HepG2 (cell line): ENCODE data around the gene SORD. TPM values are rescaled to one million over a fixed set of nuclear protein-coding genes. Genes with fewer than 3 reads are reported as not detected.

Experiments
- CERS6 ChIP-seq: sonication (generic); formaldehyde crosslinking; IDR thresholded peaks from 2 replicates; pipeline ENCODE4 v1.5.0; 2020; ENCODE audit warnings: missing genetic modification reagents
- ELK4 ChIP-seq: sonication (generic); formaldehyde crosslinking; IDR thresholded peaks from 2 replicates; pipeline ENCODE4 v1.9.0; 2021; ENCODE audit warnings: missing genetic modification reagents, borderline replicate concordance
- ETV6 ChIP-seq: sonication (generic); formaldehyde crosslinking; conservative IDR thresholded peaks from 2 replicates; pipeline ENCODE4 v1.4.0; 2020; ENCODE audit warnings: missing genetic modification reagents
- FOXC1 ChIP-seq: sonication (generic); formaldehyde crosslinking; IDR thresholded peaks from 2 replicates; pipeline ENCODE4 v1.8.0; 2022; ENCODE audit warnings: mild to moderate bottlenecking, missing genetic modification reagents, borderline replicate concordance
- FOXM1 ChIP-seq: sonication (generic); formaldehyde crosslinking; IDR thresholded peaks from 2 replicates; pipeline ENCODE4 v1.5.0; 2020; ENCODE audit warnings: missing genetic modification reagents
- IKZF4 ChIP-seq: sonication (generic); formaldehyde crosslinking; IDR thresholded peaks from 2 replicates; pipeline ENCODE4 v1.5.1; 2020; ENCODE audit warnings: borderline replicate concordance, mild to moderate bottlenecking, low read depth, missing genetic modification reagents; ENCODE audit errors: not compliant biosample characterization
- KMT2A ChIP-seq: sonication (generic); formaldehyde crosslinking; IDR thresholded peaks from 2 replicates; pipeline ENCODE4 v1.4.0; 2020; ENCODE audit warnings: missing genetic modification reagents
- YY1 ChIP-seq: IDR thresholded peaks from 2 replicates; pipeline ENCODE4 v1.6.1; 2011; ENCODE audit warnings: low read length, low read depth, moderate library complexity, mild to moderate bottlenecking; ENCODE audit not compliant: insufficient read depth, insufficient replicate concordance
- ZBTB1 ChIP-seq: sonication (generic); formaldehyde crosslinking; IDR thresholded peaks from 2 replicates; pipeline ENCODE4 v1.4.0; 2020; ENCODE audit warnings: missing genetic modification reagents, borderline replicate concordance
- ZBTB40 ChIP-seq, 2 experiments: fragments of 450-650 bp in 1 of 2; sonication (generic) in 1 of 2; formaldehyde crosslinking in 1 of 2; IDR thresholded peaks; 2 replicates each; pipeline versions ENCODE4 v1.6.1 to v1.8.0; 2016 to 2022; ENCODE audit warnings: antibody characterized with exemption in 1 of 2, mild to moderate bottlenecking in 1 of 2, missing genetic modification reagents in 1 of 2
- ZFP90 ChIP-seq: sonication (generic); formaldehyde crosslinking; IDR thresholded peaks from 2 replicates; pipeline ENCODE4 v1.8.0; 2022; ENCODE audit warnings: missing genetic modification reagents, mild to moderate bottlenecking, inconsistent platforms, borderline replicate concordance
- ZMYM3 ChIP-seq: sonication (generic); formaldehyde crosslinking; IDR thresholded peaks from 2 replicates; pipeline ENCODE4 v1.5.1; 2020; ENCODE audit warnings: mild to moderate bottlenecking, missing genetic modification reagents
- polyA plus RNA-seq, 8 experiments: library from polyadenylated mRNA; depleted of rRNA in 3 of 8; stranded (reverse) in 7 of 8; unstranded in 1 of 8; fragments of >200 nt; fragmentation: Illumina TruSeq in 4 of 8; extraction: Trizol in 4 of 8; gene quantifications; 2 replicates each; pipeline versions ENCODE4 v1.2.1 to v1.2.3, GENCODE V29; 2011 to 2016; ENCODE audit warnings: low read depth in 4 of 8, missing spikeins in 1 of 8, mixed read lengths in 1 of 8; ENCODE audit not compliant: insufficient read depth in 1 of 8
- total RNA-seq, 5 experiments: library from RNA; depleted of rRNA; stranded (reverse); fragments of >200 nt; fragmentation: Illumina TruSeq; extraction: Trizol; gene quantifications; 2 replicates each; pipeline ENCODE4 v1.2.3, GENCODE V29; 2016; ENCODE audit warnings: low read depth in 1 of 5
- TF ChIP-seq, protein P1 (sequence below): sonication (generic); formaldehyde crosslinking; IDR thresholded peaks from 2 replicates; pipeline ENCODE4 v1.4.0; 2020; ENCODE audit warnings: missing genetic modification reagents, borderline replicate concordance

The SORD gene
- total and polyA plus RNA-seq, 2 of the 13 experiments (the other 11 are each of a cell fraction or from before 2014, with no cell fraction given): 59.1 to 95.3 TPM

GRCh38 chr15:45022871-45023658, at the start of gene SORD (continued):
- TF ChIP-seq ZBTB40 (IDR thresholded peaks at IDR 0.05): no peak
- peak; percentile 88; the same call in 1 of the 2 replicates for TF ChIP-seq ZBTB40 (CRISPR knock-in tag; IDR thresholded peaks at IDR 0.05)
- TF ChIP-seq KMT2A (CRISPR knock-in tag): peak; percentile 18; the same call in 1 of the 2 replicates
- TF ChIP-seq CERS6 (CRISPR knock-in tag): no peak
- TF ChIP-seq ZFP90 (CRISPR knock-in tag): peak; percentile 73; the same call in 1 of the 2 replicates
- TF ChIP-seq YY1: peak; percentile 65
- TF ChIP-seq ZBTB1 (CRISPR knock-in tag): no peak
- TF ChIP-seq ZMYM3: no peak
- TF ChIP-seq ELK4: no peak
- TF ChIP-seq, protein P1, sequence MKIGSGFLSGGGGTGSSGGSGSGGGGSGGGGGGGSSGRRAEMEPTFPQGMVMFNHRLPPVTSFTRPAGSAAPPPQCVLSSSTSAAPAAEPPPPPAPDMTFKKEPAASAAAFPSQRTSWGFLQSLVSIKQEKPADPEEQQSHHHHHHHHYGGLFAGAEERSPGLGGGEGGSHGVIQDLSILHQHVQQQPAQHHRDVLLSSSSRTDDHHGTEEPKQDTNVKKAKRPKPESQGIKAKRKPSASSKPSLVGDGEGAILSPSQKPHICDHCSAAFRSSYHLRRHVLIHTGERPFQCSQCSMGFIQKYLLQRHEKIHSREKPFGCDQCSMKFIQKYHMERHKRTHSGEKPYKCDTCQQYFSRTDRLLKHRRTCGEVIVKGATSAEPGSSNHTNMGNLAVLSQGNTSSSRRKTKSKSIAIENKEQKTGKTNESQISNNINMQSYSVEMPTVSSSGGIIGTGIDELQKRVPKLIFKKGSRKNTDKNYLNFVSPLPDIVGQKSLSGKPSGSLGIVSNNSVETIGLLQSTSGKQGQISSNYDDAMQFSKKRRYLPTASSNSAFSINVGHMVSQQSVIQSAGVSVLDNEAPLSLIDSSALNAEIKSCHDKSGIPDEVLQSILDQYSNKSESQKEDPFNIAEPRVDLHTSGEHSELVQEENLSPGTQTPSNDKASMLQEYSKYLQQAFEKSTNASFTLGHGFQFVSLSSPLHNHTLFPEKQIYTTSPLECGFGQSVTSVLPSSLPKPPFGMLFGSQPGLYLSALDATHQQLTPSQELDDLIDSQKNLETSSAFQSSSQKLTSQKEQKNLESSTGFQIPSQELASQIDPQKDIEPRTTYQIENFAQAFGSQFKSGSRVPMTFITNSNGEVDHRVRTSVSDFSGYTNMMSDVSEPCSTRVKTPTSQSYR (CRISPR knock-in tag): no peak
- no peak for TF ChIP-seq FOXM1 (CRISPR knock-in tag)
- peak; percentile 78 for TF ChIP-seq IKZF4
- TF ChIP-seq FOXC1 (CRISPR knock-in tag): no peak
- no peak; the same call in 1 of the 2 replicates for TF ChIP-seq ETV6 (CRISPR knock-in tag)
